CD4-positive, alpha-beta T cell treated with Interleukin-15 for 4 hours (primary cell): Measurements from ENCODE around the gene TRUB1.
"Not testable (repeated sequence)": the region's sequence is repeated elsewhere in the genome, so short reads cannot be mapped to it uniquely, and the experiment has no call there.

ENCODE experiments used
- DNase-seq: peaks from one replicate; pipeline ENCODE4 v3.0.0-alpha.2; 2020; ENCODE audit warnings: low spot score

Gene TRUB1

GRCh38 chr10:114925587-114926586 is 12.1 kb upstream of the TRUB1 start:
- DNase-seq: no peak

GRCh38 chr10:114928818-114929217 is 9.2 kb upstream of the TRUB1 start:
- DNase-seq: no peak

DNA sequence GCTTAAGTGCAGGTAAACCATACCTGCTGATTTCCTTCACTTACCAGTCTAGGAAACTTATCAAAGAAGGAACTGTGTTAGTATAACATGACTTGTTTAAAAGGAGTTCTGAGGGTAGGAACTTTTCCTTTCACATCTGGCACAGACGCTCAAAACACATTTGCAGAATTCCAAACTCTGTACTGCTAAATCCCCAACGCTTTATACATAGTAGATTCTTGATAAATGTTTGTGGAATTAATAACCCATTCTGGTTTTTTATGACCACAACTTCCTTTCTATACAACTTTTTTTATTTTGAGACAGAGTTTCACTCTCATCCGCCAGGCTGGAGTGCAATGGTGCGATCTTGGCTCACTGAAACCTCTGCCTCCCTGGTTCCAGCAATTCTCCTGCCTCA is 7.7 kb upstream of the TRUB1 start:
- no peak for DNase-seq

- no peak for DNase-seq
These were observed 6.8 kb upstream of the TRUB1 start for GRCh38 chr10:114931072-114931679.

DNA sequence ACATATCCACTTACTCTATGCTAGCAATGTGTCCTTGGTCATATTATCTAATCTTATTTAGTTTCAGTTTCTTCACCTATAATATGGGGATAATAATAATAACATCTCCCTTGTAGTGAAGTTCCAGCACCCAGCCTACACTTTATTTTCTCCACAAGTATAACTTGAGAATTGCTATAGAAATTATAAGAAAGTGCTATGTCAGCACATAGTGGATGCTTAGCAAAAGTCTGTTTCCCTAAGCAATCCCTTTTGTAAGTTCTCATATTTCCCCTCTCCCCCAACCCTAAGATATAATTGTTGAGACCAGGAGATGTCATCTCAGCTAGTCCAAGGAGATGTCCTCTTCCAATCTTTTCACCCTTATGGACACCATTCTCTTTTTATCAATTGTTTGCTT is 5.8 kb upstream of the TRUB1 start:
- DNase-seq: no peak

GRCh38 chr10:114932945-114933344 is 5.0 kb upstream of the TRUB1 start:
- no peak for DNase-seq

DNA sequence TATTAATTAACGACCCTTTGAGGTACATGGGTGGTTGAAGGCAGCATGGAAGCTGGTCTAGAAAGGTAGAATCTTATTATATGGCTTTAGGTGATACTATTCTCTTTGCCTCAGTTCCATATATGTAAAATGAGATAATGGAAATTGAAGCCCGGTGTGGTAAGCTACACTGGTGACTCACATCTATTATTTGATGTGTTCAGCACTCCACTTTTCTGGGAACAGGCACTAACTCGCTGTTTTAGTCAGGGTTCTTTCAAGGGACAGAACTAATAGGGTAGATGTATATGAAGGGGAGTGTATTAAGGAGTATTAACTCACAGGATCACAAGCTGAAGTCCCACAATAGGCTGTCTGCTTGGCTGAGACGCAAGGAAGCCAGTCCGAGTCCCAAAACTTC is 4.4 kb upstream of the TRUB1 start:
- no peak for DNase-seq

DNA sequence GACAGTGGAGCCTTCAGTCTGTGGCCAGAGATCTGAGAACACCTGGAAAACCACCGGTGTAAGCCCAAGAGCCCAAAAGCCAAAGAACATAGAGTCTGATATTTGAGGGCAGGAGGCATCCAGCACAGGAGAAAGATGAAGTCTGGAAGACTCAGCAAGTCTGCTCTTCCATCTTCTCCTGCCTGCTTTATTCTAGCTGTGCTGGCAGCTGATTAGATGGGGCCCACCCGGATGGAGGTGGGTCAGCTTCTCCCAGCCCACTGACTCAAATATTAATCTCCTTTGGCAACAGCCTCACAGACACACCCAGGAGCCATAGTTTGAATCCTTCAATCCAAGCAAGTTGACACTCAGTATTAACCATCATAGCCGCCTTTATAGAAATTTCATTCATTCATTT is 4.0 kb upstream of the TRUB1 start:
- DNase-seq: not testable (repeated sequence)

DNA sequence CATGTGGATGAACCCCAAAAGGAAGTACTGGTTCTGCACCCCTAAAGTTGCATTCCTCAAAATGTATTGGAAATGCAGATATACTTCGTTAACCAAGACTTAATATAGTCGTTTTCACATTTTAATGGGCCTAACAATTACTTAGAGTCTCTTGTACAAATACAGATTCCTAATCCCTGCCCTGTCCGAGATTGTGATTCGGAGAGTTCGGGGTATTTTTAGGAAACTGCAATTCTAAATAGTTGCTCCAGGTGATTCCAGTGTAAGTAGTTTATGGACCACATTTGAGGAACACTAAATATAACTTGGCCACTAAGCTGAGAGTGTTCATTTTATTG is 830 bp downstream of the TRUB1 start:
- DNase-seq: no peak

DNA sequence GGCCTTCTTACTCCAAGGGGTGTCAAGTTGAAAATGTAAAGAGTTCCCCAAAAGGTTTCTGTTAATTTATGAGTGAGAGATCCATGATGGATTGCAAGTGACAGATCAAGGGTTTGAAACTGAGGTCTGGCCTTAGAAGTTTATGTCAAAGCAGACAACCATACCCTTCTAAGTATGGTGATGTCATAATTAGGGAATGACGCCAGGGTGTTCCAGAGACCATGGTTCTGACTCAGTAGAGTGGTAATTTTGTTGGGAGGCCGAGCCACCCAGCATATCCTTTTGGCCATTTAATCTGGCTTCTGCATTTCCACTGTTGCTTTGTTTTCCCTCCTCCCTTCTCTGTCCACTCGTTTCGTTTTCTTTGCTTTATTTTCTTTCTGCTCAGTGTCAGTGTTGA is 2.7 kb downstream of the TRUB1 start:
- no peak for DNase-seq

GRCh38 chr10:114943000-114943399 is 5.0 kb downstream of the TRUB1 start:
- DNase-seq: no peak

DNA sequence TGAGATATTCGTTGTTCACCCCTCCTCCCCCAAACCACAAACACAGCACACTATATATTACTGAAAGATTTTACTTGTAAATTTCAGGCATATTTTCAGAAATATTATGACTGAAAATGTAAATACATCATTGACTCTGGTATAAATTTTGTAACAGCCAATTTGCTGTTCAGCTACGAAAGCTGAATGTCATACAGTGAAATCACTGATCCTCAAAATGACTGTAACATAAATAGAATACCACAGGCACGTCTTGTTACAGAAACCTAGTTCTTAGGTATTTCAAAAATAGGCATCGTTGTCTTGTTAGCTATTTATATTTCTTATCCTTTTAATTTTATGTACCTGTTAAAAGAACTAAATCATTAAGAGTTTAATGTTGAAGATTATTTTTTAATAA is 15.1 kb downstream of the TRUB1 start:
- DNase-seq: no peak

- DNase-seq: no peak
These were observed 18.0 kb downstream of the TRUB1 start for GRCh38 chr10:114955984-114956383.

DNA sequence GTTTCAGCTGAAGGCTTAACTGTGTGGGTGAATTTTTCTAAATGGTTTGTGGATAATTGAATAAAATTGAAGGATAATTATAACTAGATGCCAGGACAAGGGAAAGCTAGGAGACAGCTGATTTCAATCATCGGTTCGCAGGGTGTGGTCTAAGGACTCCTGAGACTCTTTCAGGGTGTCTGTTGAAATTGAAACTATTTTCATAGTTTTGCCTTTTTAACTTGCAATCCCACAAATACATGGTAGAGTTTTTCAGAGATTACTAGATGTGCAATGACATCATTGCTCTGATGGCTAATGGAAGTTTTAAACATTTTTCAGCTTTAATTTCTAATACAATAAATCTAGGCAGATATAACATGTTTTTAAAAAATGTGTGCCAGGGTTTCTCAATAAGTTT is 18.5 kb downstream of the TRUB1 start:
- no peak for DNase-seq

GRCh38 chr10:114957122-114957521 is 19.1 kb downstream of the TRUB1 start:
- no peak for DNase-seq

DNA sequence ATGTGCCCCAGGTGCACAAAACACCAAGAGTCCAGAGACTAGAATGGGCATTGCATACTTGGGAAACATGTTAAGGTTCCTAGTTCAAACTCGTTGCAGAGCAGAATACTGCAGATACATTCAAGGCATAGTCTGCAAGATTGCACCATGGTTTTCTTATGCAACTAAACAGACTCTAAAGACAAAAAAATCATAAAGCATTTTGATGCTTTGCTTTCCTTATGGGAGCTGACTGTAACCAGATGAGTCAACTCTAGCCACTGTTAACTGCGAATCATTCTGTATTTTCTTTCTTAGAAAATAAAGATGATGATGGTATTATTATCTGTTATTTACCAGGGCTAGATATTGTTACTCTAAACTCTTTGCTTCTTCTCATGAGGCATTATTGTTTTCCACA is 19.7 kb downstream of the TRUB1 start:
- no peak for DNase-seq

- DNase-seq: no peak
These were observed 24.4 kb downstream of the TRUB1 start for GRCh38 chr10:114962441-114962840.

- no peak for DNase-seq
These were observed 25.9 kb downstream of the TRUB1 start for GRCh38 chr10:114963908-114964307.

- no peak for DNase-seq
These were observed 29.1 kb downstream of the TRUB1 start for GRCh38 chr10:114967071-114967470.

- DNase-seq: peak; percentile 0
These were observed 32.5 kb downstream of the TRUB1 start for GRCh38 chr10:114970515-114970914.

- no peak for DNase-seq
These were observed 35.3 kb downstream of the TRUB1 start for GRCh38 chr10:114973306-114973705.

DNA sequence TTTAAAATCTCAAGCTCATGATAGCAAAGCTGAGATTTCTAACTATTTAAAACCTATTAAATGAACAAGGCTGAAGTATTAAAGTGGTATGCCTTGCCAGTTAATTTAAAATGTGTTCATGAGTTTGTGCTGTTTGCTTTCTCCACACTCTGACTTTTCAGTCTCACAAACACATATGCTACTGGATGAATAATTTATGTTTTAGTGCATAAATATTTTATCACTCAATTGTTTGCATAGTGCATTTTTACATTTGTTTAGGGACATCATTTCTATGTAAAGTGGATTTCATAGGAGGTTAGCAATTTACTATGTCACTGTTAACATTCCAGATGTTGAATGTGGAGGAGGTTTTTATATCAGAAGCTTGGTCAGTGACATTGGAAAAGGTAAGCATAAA is 36.0 kb downstream of the TRUB1 start:
- no peak for DNase-seq

DNA sequence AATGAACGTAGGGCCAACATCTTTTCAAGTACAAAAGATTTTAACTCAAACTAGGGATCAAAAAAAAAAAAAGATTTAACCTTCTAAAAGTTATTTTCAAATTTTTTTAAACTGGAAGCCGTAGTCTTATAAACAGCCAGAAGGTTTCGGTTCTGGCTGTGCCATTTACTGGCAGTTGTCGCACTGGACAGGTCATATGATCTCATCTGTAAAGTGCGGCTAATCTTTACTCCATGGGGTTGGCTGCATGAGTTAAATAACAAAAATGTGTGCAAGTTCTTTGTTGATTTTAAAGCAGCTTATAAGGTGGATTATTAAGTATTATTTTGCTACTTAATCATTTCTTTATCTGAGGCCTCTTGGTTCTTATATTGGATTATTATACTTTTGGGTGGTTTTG is 36.6 kb downstream of the TRUB1 start:
- DNase-seq: no peak

- DNase-seq: no peak
These were observed 37.1 kb downstream of the TRUB1 start for GRCh38 chr10:114975091-114975490.
